Adrenal gland (tissue), 12 donors: Measurements from ENCODE around the gene PRICKLE2. TPM values are rescaled to one million over a fixed set of nuclear protein-coding genes. Genes with fewer than 3 reads are reported as not detected.

ENCODE experiments used
- DNase-seq, 7 donors: peaks; one replicate each; pipeline ENCODE4 v3.0.0-alpha.2; 2019 to 2020
- H3K27ac ChIP-seq, 5 donors: fragments of 200-600 bp; sonication (generic) in 4 of 5; 1 replicate in 3 of 5; 2 replicates in 2 of 5; pipeline versions ENCODE4 v1.5.1 to v1.8.0; 2016 to 2020; ENCODE audit warnings: mild to moderate bottlenecking in 1 of 5
- H3K27me3 ChIP-seq: fragments of 200-600 bp; 2 replicates; pipeline ENCODE4 v1.8.0; 2021
- H3K36me3 ChIP-seq, 2 donors: fragments of 200-600 bp; replicated peaks in 1 of 2; 1 replicate in 1 of 2; 2 replicates in 1 of 2; pipeline versions ENCODE4 v1.5.1 to v1.8.0; 2018 to 2022
- H3K4me1 ChIP-seq, 2 donors: fragments of 200-600 bp; replicated peaks in 1 of 2; 1 replicate in 1 of 2; 2 replicates in 1 of 2; pipeline versions ENCODE4 v1.5.1 to v1.8.0; 2018 to 2021
- H3K4me3 ChIP-seq, 4 donors: fragments of 200-600 bp; sonication (generic) in 3 of 4; one replicate each; pipeline ENCODE4 v1.5.1; 2016 to 2018
- H3K9me3 ChIP-seq, 3 donors: fragments of 200-600 bp; sonication (generic) in 1 of 3; replicated peaks in 1 of 3; 1 replicate in 2 of 3; 2 replicates in 1 of 3; pipeline versions ENCODE4 v1.5.1 to v1.8.0; 2016 to 2021
- CTCF ChIP-seq, 6 experiments: fragments of 450-650 bp in 4 of 6; fragments of 200-600 bp in 2 of 6; sonication (generic) in 1 of 6; IDR thresholded peaks; 1 replicate in 5 of 6; 2 replicates in 1 of 6; pipeline versions ENCODE4 v1.5.1 to v1.8.0; 2016 to 2021; ENCODE audit warnings: antibody characterized with exemption in 6 of 6, mild to moderate bottlenecking in 2 of 6, moderate library complexity in 1 of 6
- POLR2A ChIP-seq, 2 donors: fragments of 450-650 bp; IDR thresholded peaks; one replicate each; pipeline ENCODE4 v1.6.1; 2017; ENCODE audit warnings: antibody characterized with exemption in 2 of 2, mild to moderate bottlenecking in 2 of 2, moderate library complexity in 1 of 2
- WGBS, 4 donors: extraction: QIAGEN DNeasy Blood & Tissue Kit in 2 of 4; methylation state at CpG; one replicate each; pipeline versions ENCODE4 v1.1.5 to v1.1.7; 2013 to 2017; 5-methylcytosine and 5-hydroxymethylcytosine counted together
- intact Hi-C, 2 donors: fragments of 100-400 bp; cut with DNase I; formaldehyde crosslinking; loops; one replicate each; pipeline versions ENCODE4 v1.14.1 to v1.15.0; 2022 to 2023
- polyA plus RNA-seq, 3 donors: library from polyadenylated mRNA; stranded (reverse); fragments of 200-250 nt in 2 of 3; fragments of 350-450 nt in 1 of 3; fragmentation: Illumina TruSeq in 1 of 3; extraction: RNeasy Lipid Tissue Mini Kit (QIAGEN cat#74804) in 1 of 3; gene quantifications; one replicate each; pipeline ENCODE4 v1.2.3, GENCODE V29; 2013 to 2014
- total RNA-seq, 9 donors: library from RNA; depleted of rRNA in 4 of 9; stranded (reverse); fragments of >200 nt in 4 of 9; fragments of 120-200 nt in 1 of 9; fragmentation: NEBNext Ultra II Directional in 1 of 9; extraction: Animal tissue kit (Norgen Biotek cat#: 25700) in 1 of 9; gene quantifications; one replicate each; pipeline versions ENCODE4 v1.1.0 to v1.2.4, GENCODE V29; 2013 to 2023
- donor health status: healthy with polysubstance abuse.
- donor health status: Bipolar disorder and iron deficiency.
- donor health status: DM: yes; HTN: yes; CAD: no.
- donor health status: DM: no; HTN: no; CAD: no.
- donor health status: DM: no; HTN: no; CAD: no.
- donor health status: DM: yes; HTN: yes; CAD: no.

Gene PRICKLE2
- total and polyA plus RNA-seq, 12 donors = 1.3 to 15.7 (median 8.1) TPM

GRCh38 chr3:64213962-64214379 lies 11.3 kb downstream of the PRICKLE2 start:
- no peak for TF ChIP-seq CTCF (IDR thresholded peaks at IDR 0.05)
- TF ChIP-seq POLR2A (IDR thresholded peaks at IDR 0.05) = no peak
- Histone ChIP-seq H3K9me3 (no peaks in the 10 kb centered on the region), H3K27ac (peak overlapping the region in 2 of 5 donors; percentile 17 to 52), H3K4me3 (peak overlapping the region in 1 of 4 donors; percentile 4), H3K27me3 (no peaks in the 10 kb centered on the region), H3K4me1 (peaks cover 0 to 28% of the 10 kb centered on the region in 2 donors), H3K36me3 (no peaks in the 10 kb centered on the region)
- intact Hi-C loops = no loop called here
- WGBS, 4 donors = 49 to 58% (median 54%) methylated on average over 3 to 8 of the region's 8 CpGs
- peak in 5 of 7 donors; percentile 21 to 68 (median 47) for DNase-seq

DNA sequence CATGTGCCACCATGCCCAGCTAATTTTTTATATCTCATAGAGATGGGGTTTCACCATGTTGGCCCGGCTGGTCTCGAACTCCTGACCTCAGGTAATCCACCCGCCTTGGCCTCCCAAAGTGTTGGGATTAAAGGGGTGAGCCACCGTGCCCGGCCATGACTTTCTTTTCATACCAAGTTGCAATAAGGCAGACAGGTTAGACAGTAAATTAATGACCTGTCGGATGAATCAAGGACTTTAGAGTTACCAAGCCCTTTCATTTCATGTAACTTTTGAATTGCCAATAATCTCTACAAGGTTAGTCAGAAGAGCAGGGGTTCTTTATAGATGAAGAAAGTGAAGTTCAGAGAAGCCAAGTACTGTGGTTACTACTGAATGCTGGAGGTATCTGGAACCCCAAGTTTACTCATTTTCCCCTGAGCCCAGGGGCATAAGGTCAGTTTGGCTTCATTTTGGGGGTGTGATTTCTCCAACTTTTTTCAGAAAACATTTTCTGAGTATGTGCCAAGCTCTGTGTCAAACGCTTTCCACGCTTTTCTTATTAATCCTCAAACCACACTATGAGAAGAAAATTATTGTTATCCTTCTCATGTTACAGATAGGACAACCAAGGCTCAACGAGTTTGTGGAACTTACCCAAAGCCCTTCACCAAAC lies 11.9 kb downstream of the PRICKLE2 start:
- Histone ChIP-seq H3K36me3 (no peaks in the 10 kb centered on the region), H3K9me3 (no peaks in the 10 kb centered on the region), H3K4me1 (peaks cover 0 to 28% of the 10 kb centered on the region in 2 donors), H3K27me3 (no peaks in the 10 kb centered on the region), H3K4me3 (no peak overlapping the region), H3K27ac (peak overlapping the region in 2 of 5 donors; percentile 17 to 52)
- TF ChIP-seq CTCF (IDR thresholded peaks at IDR 0.05) (no peak), POLR2A (IDR thresholded peaks at IDR 0.05) (no peak)
- intact Hi-C loops = no loop called here
- 62 to 72% (median 69%) methylated on average over 9 of the region's 9 CpGs for WGBS, 4 donors
- DNase-seq = no peak

DNA sequence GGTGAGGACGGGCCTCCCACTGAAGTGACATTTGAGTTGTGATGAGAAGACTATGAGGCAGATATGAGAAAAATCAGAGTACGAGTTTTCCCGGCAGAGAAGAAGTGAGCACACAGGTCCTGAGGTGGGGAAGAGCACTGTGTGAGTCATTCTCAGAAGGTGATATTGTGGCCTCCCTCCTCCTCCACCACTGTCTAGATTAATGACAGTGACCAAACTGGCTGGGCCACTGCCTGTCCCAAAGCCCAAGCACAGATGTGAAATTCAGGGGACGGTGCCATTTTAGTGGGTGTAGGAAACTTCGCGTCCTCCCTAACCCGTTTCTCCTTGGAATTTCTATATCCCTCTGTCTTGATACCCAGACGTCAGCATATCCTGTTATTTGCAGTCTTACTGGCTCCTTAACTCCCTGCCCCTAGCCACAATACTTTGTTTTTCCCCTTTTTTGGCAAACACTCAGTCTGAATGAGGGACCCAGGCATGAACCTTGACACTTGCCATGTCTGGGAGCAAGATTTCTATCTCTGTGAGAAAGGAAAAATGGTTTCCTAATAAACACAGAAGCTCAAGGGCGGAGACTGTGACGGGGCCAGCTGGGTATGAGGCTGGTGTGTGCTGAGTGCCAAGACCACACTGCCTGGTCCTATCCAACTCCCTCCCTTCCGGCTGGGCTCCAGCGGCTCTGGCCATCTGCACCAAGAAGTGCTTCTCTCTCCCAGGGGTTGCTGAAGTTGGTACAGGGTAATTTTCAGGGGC lies 15.2 kb downstream of the PRICKLE2 start:
- H3K9me3 ChIP-seq = no peaks in the 10 kb centered on the region
- intact Hi-C loops = no loop called here
- DNase-seq = peak; percentile 52 to 88 (median 80)
- H3K4me1 ChIP-seq = peaks cover 0 to 18% of the 10 kb centered on the region in 2 donors
- no peaks in the 10 kb centered on the region for H3K36me3 ChIP-seq
- peak overlapping the region in 2 of 5 donors; percentile 54 to 77 for H3K27ac ChIP-seq
- 32 to 42% (median 37%) methylated on average over 12 of the region's 12 CpGs for WGBS, 4 donors
- no peak overlapping the region for H3K4me3 ChIP-seq
- H3K27me3 ChIP-seq = no peaks in the 10 kb centered on the region
- no peak for TF ChIP-seq CTCF (IDR thresholded peaks at IDR 0.05)
- TF ChIP-seq POLR2A (IDR thresholded peaks at IDR 0.05) = no peak

DNA sequence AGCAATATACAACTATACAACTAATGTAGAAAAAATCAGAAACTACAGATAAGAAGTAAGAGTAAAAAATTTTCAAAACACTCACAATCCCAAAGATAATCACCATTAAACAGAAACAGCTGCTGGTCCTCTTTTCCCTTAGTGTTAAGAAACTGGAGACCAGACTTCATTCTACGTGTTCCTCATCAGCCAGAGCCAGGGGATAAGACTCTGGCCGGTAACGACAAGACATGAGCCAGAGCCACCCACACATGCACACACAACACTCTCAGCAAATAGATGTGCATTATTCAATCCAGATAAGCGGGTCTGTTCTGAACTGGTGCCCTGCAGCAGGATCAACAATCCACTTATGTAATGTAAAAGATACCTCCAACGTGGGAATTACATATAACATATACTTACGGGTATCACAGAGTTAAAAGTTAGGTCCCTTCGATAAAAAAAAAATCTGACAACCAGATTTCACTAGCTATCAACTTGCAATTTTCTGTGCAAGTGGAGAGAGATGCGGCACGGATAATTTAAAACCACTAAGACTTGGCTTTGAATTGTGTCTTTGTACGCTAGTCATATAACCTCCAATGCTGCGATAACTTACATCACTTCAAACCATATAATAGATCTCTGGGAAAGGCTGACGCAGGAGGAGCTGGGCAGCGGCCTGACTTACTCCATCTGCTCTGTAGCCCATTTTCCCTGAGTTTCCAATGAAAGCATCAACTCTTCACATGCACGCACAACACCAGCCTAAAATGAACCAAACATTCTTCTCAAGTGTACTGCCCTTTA lies 17.8 kb downstream of the PRICKLE2 start:
- Histone ChIP-seq H3K4me3 (no peak overlapping the region), H3K36me3 (no peaks in the 10 kb centered on the region), H3K27ac (peak overlapping the region in 1 of 5 donors; percentile 20), H3K4me1 (peaks cover 0 to 8% of the 10 kb centered on the region in 2 donors), H3K9me3 (no peaks in the 10 kb centered on the region), H3K27me3 (no peaks in the 10 kb centered on the region)
- WGBS, 4 donors = 78 to 88% (median 82%) methylated on average over 14 of the region's 14 CpGs
- TF ChIP-seq CTCF (IDR thresholded peaks at IDR 0.05) = no peak
- intact Hi-C loops = no loop called here
- DNase-seq = no peak
